SU-DHL-6 (cell line): ENCODE data around the gene MB.

Source experiments
- CTCF ChIP-seq: fragments of 200-600 bp; sonication (generic); IDR thresholded peaks from one replicate; pipeline ENCODE4 v1.5.1; 2017; ENCODE audit warnings: antibody characterized with exemption, mild to moderate bottlenecking, low read length, moderate library complexity; ENCODE audit not compliant: insufficient read depth, poor library complexity, severe bottlenecking
- EZH2phosphoT487 ChIP-seq: fragments of 200-600 bp; sonication (generic), shearing (Covaris generic); conservative IDR thresholded peaks from 2 replicates; pipeline ENCODE4 v1.6.1; 2018; ENCODE audit warnings: mild to moderate bottlenecking, antibody characterized with exemption, low read length, moderate library complexity, mixed read lengths

GRCh38 chr22:35651085-35651484 is 34.0 kb upstream of the MB start:
- no peak for TF ChIP-seq CTCF
- TF ChIP-seq EZH2phosphoT487 = no peak
